GM12892 (cell line): ENCODE data around the gene NOP56.

ENCODE experiments used
- POLR2A ChIP-seq: IDR thresholded peaks from 2 replicates; pipeline ENCODE4 v1.6.1; 2011; ENCODE audit warnings: low read depth, low read length, control low read depth
- POLR2AphosphoS5 ChIP-seq: IDR thresholded peaks from 2 replicates; pipeline ENCODE4 v1.6.1; 2011; ENCODE audit warnings: low read depth, low read length, control low read depth
- TAF1 ChIP-seq: IDR thresholded peaks from 2 replicates; pipeline ENCODE4 v1.6.1; 2011; ENCODE audit warnings: low read depth, mild to moderate bottlenecking, control low read depth, low read length, borderline replicate concordance

DNA sequence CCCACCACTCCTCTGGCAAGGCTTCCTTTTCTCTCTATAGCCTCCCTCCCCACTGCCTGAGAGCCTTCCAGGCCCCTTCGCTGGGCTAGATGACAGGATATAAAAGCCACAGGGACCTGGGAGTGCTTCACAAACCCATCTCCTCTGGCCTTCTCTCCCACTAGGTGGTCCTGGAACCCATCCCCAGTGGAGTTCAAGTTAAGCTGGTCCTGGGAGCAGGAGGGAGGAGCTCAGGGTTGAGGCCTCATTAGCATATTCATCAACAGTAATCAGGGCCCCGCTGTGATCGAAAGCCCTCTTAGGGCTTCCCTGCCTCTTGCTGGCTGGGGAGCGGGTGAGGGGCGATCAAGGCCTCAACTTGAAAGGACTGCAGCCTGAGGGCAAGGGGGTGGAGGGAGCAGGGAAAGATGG is 49.2 kb downstream of the NOP56 start:
- no peak for TF ChIP-seq POLR2A
- no peak for TF ChIP-seq POLR2AphosphoS5
- no peak for TF ChIP-seq TAF1
